ENCODE results near the gene PTPRQ.

GRCh38 chr12:80400571-80400991 lies 43.5 kb upstream of the PTPRQ start:
- TF ChIP-seq CTCF (IDR thresholded peaks at IDR 0.05) (no peak), REST (IDR thresholded peaks at IDR 0.05; ENCODE audit: insufficient read depth in 1 of 2, low read depth in 2 of 2, low read length in 1 of 2) (no peak), POLR2AphosphoS5 (IDR thresholded peaks at IDR 0.05; ENCODE audit: low read depth, low read length) (no peak), TCF7L2 (IDR thresholded peaks at IDR 0.05; ENCODE audit: low read depth, low read length) (no peak)

All from Panc1 (cell line).